Astrocyte of the cerebellum (primary cell): ENCODE data around the gene SLC29A3.
A peak's percentile ranks its signal among the peaks of the same experiment; 100 is the strongest.

Source experiments
- DNase-seq: peaks from one replicate; pipeline ENCODE4 v3.0.0-alpha.2; 2011; ENCODE audit warnings: low read depth
- H3K4me3 ChIP-seq: 2 replicates; pipeline ENCODE4 v1.5.1; 2011; ENCODE audit warnings: mild to moderate bottlenecking, low read depth, low read length, moderate library complexity
- CTCF ChIP-seq: IDR thresholded peaks from 2 replicates; pipeline ENCODE4 v1.5.1; 2012; ENCODE audit warnings: low read length, low read depth, moderate library complexity, mild to moderate bottlenecking; ENCODE audit errors: missing control alignments
- in situ Hi-C: cut with HindIII; loops from 2 replicates; pipeline ENCODE4 v1.10.0; 2017; ENCODE audit warnings: low sequenced_read_pairs

SLC29A3 gene

GRCh38 chr10:71348850-71349249 is 29.8 kb downstream of the SLC29A3 start:
- in situ Hi-C loops = no loop called here
- no peak for DNase-seq
- TF ChIP-seq CTCF = no peak
- H3K4me3 ChIP-seq = no peak overlapping the region

- H3K4me3 ChIP-seq = no peak overlapping the region
- DNase-seq = peak; percentile 6
- in situ Hi-C loops = no loop called here
- TF ChIP-seq CTCF = no peak
Observed at GRCh38 chr10:71349406-71349805, 30.3 kb downstream of the SLC29A3 start.

GRCh38 chr10:71351087-71351486 is 32.0 kb downstream of the SLC29A3 start:
- no peak for DNase-seq
- in situ Hi-C loops = no loop called here
- H3K4me3 ChIP-seq = no peak overlapping the region
- no peak for TF ChIP-seq CTCF

- DNase-seq = no peak
- H3K4me3 ChIP-seq = no peak overlapping the region
- TF ChIP-seq CTCF = no peak
- in situ Hi-C loops = no loop called here
Observed at GRCh38 chr10:71351628-71352319, 32.7 kb downstream of the SLC29A3 start.

- DNase-seq = no peak
- no peak for TF ChIP-seq CTCF
- H3K4me3 ChIP-seq = no peak overlapping the region
- in situ Hi-C loops = no loop called here
Observed at GRCh38 chr10:71353639-71354038, 34.6 kb downstream of the SLC29A3 start.

GRCh38 chr10:71354776-71355175 is 35.7 kb downstream of the SLC29A3 start:
- H3K4me3 ChIP-seq = no peak overlapping the region
- in situ Hi-C loops = no loop called here
- TF ChIP-seq CTCF = no peak
- DNase-seq = no peak

GRCh38 chr10:71355886-71356285 is 36.8 kb downstream of the SLC29A3 start:
- H3K4me3 ChIP-seq = no peak overlapping the region
- no peak for DNase-seq
- TF ChIP-seq CTCF = no peak
- in situ Hi-C loops = no loop called here
